Sigmoid colon (tissue), 7 donors: ENCODE measurements around the gene C2CD2. TPM values are rescaled to one million over a fixed set of nuclear protein-coding genes. Genes with fewer than 3 reads are reported as not detected.
A peak's percentile ranks its signal among the peaks of the same experiment; 100 is the strongest.

Source experiments
- DNase-seq: peaks from one replicate; pipeline ENCODE4 v3.0.0-alpha.2; 2019
- H3K27ac ChIP-seq, 4 donors: fragments of 200-600 bp; sonication (generic); one replicate each; pipeline ENCODE4 v1.5.1; 2016 to 2019; ENCODE audit warnings: mild to moderate bottlenecking in 1 of 4
- H3K27me3 ChIP-seq, 3 donors: fragments of 200-600 bp; sonication (generic); one replicate each; pipeline ENCODE4 v1.5.1; 2019; ENCODE audit warnings: mild to moderate bottlenecking in 1 of 3
- H3K36me3 ChIP-seq, 4 donors: fragments of 200-600 bp; sonication (generic); one replicate each; pipeline ENCODE4 v1.5.1; 2016 to 2019
- H3K4me1 ChIP-seq, 4 donors: fragments of 200-600 bp; sonication (generic); one replicate each; pipeline ENCODE4 v1.5.1; 2017 to 2019
- H3K4me3 ChIP-seq, 4 donors: fragments of 200-600 bp; sonication (generic); one replicate each; pipeline ENCODE4 v1.5.1; 2017 to 2019; ENCODE audit warnings: mild to moderate bottlenecking in 2 of 4, moderate library complexity in 1 of 4
- H3K9me3 ChIP-seq, 4 donors: fragments of 200-600 bp in 3 of 4; sonication (generic) in 3 of 4; one replicate each; pipeline versions ENCODE4 v1.5.1 to v1.6.1; 2013 to 2019
- EP300 ChIP-seq, 4 donors: sonication (generic); formaldehyde crosslinking; IDR thresholded peaks; one replicate each; pipeline ENCODE4 v1.6.1; 2017; ENCODE audit warnings: antibody characterized with exemption in 4 of 4
- POLR2A ChIP-seq, 2 donors: fragments of 450-650 bp; IDR thresholded peaks; one replicate each; pipeline ENCODE4 v1.6.1; 2016; ENCODE audit warnings: antibody characterized with exemption in 2 of 2, mild to moderate bottlenecking in 2 of 2, moderate library complexity in 2 of 2
- POLR2AphosphoS5 ChIP-seq, 4 donors: sonication (generic); formaldehyde crosslinking; IDR thresholded peaks; one replicate each; pipeline ENCODE4 v1.6.1; 2017; ENCODE audit warnings: antibody characterized with exemption in 4 of 4
- WGBS, 2 donors: extraction: QIAGEN DNeasy Blood & Tissue Kit; methylation state at CpG; one replicate each; pipeline ENCODE4 v1.1.7; 2013; 5-methylcytosine and 5-hydroxymethylcytosine counted together
- intact Hi-C: fragments of 100-400 bp; cut with DNase I; formaldehyde crosslinking; loops from one replicate; pipeline ENCODE4 v1.15.1; 2023
- polyA plus RNA-seq, 3 donors: library from polyadenylated mRNA; stranded (reverse); fragments of 200-250 nt; gene quantifications; one replicate each; pipeline ENCODE4 v1.2.3, GENCODE V29; 2013
- total RNA-seq, 4 donors: library from RNA; depleted of rRNA; stranded (reverse); fragments of >200 nt; gene quantifications; one replicate each; pipeline ENCODE4 v1.1.0, GENCODE V29; 2016
- TF ChIP-seq, protein P1 (sequence below), 4 experiments: fragments of 450-650 bp in 3 of 4; fragments of 200-600 bp in 1 of 4; IDR thresholded peaks; one replicate each; pipeline ENCODE4 v1.5.1; 2016 to 2019; ENCODE audit warnings: antibody characterized with exemption in 4 of 4, mild to moderate bottlenecking in 3 of 4, moderate library complexity in 2 of 4
- donor health status: healthy with polysubstance abuse.
- donor health status: Bipolar disorder and iron deficiency.
- donor health status: healthy.

The C2CD2 gene
- total RNA-seq (10 to 100 TPM; 19.0 to 45.1 (median 22.2) TPM), polyA plus RNA-seq (1 to 10 TPM; 1.8 to 8.3 (median 3.7) TPM)

DNA sequence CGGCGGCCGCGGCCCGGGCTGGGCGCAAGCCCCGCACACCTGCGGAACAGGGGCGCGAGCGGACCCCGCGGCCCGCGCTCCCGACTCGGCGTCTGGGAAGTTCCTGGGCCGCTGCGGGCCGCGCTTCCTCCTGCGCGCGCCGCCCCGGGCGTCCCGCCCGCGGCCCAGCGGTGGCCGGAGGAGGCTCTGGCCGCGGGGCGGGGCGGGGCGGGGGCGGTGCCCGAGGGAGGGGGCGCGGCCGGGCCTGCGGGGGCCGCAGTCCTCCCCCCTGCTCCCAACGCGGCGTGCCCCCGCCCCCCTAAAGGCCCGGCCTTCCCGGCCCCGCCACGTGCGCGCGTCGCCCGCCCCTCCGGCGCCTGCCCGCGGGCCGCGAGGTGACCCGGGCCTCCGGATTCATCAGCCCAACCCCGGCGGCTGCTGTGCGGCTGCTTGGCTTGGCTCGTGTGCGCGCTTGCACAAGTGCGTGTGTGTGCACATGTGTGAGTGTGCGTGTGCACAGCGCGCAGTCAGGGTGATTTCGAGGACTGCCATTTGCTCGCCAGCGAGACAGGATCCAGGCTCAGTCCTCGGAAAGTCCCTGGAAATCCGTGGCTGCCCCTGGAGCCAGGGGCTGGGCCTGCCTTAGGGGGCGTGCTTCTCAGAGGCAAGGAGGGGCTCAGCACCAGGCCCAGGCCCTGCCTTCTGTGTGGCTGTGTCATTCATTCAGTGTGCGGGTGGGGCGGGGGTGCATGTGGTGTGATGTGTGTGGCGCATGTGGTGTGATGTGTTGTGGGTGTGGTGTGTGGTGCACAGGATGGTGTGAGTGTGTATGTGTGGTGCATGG lies at the start of gene C2CD2:
Gene C2CD2 (minus strand): TSS at position 188 of the 823 bp plus-strand sequence. CDS start 370 bp downstream, outside the sequence.
- no peaks in the 10 kb centered on the region for H3K9me3 ChIP-seq
- DNase-seq = peak; percentile 83
- TF ChIP-seq POLR2AphosphoS5 (IDR thresholded peaks at IDR 0.05) (peak in 3 of 4 donors; percentile 12 to 25 (median 20)), EP300 (IDR thresholded peaks at IDR 0.05) (no peak)
- H3K27ac ChIP-seq = peak within 1 kb of the TSS; percentile 59 to 87 (median 76)
- no peaks in the 10 kb centered on the region for H3K27me3 ChIP-seq
- H3K36me3 ChIP-seq = no peaks in the 10 kb centered on the region
- intact Hi-C loops = loop anchor here (1.0 to 2.0 kb wide), 3 partner anchors 23 to 75 kb away; partner anchors contain the start of genes PRDM15 and ZBTB21
- WGBS, 2 donors = 4 to 6% methylated on average over 85 of the region's 85 CpGs
- peaks cover 0 to 59% (median 42%) of the 10 kb centered on the region in 4 donors for H3K4me1 ChIP-seq
- peak within 1 kb of the TSS; percentile 54 to 96 (median 84) for H3K4me3 ChIP-seq

DNA sequence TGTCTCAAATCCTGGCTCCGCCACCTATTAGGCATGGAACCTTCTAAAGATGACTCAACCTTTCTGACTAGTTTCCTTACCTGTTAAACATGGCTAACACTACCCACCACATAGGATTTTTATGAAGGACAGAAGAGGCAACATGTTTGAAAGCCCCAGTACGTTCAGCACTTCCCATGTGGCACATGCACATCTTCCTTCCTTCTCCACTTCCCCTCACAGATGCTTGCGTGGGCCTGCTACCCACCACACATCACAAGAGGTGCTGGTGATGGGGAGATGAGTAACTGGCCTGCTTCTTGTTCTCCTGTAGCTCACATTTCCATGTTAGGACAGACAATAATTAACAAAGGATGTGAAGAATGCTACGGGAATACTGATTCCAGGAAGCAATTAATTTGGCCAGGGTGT lies 49.2 kb upstream of the C2CD2 start:
- peak overlapping the region in 2 of 4 donors; percentile 60 to 63 for H3K27ac ChIP-seq

GRCh38 chr21:42002421-42002958 lies 48.7 kb upstream of the C2CD2 start:
- TF ChIP-seq, protein P1, sequence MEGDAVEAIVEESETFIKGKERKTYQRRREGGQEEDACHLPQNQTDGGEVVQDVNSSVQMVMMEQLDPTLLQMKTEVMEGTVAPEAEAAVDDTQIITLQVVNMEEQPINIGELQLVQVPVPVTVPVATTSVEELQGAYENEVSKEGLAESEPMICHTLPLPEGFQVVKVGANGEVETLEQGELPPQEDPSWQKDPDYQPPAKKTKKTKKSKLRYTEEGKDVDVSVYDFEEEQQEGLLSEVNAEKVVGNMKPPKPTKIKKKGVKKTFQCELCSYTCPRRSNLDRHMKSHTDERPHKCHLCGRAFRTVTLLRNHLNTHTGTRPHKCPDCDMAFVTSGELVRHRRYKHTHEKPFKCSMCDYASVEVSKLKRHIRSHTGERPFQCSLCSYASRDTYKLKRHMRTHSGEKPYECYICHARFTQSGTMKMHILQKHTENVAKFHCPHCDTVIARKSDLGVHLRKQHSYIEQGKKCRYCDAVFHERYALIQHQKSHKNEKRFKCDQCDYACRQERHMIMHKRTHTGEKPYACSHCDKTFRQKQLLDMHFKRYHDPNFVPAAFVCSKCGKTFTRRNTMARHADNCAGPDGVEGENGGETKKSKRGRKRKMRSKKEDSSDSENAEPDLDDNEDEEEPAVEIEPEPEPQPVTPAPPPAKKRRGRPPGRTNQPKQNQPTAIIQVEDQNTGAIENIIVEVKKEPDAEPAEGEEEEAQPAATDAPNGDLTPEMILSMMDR (IDR thresholded peaks at IDR 0.05) = no peak
- TF ChIP-seq EP300 (IDR thresholded peaks at IDR 0.05) (no peak), POLR2AphosphoS5 (IDR thresholded peaks at IDR 0.05) (no peak), POLR2A (IDR thresholded peaks at IDR 0.05) (no peak)
- no peak for DNase-seq
- Histone ChIP-seq H3K27ac (peak overlapping the region in 2 of 4 donors; percentile 60 to 63), H3K9me3 (no peaks in the 10 kb centered on the region), H3K27me3 (no peaks in the 10 kb centered on the region), H3K36me3 (peaks cover 0 to 8% (median 0%) of the 10 kb centered on the region in 4 donors), H3K4me1 (peaks cover 0 to 14% (median 7%) of the 10 kb centered on the region in 4 donors), H3K4me3 (no peak overlapping the region)
- 81 to 87% methylated on average over 14 of the region's 14 CpGs for WGBS, 2 donors
- intact Hi-C loops = no loop called here

More for the DNA sequence above, 49.2 kb upstream of the C2CD2 start:
- H3K4me1 ChIP-seq = peaks cover 0 to 14% (median 7%) of the 10 kb centered on the region in 4 donors
- no peak overlapping the region for H3K4me3 ChIP-seq
- no peak for DNase-seq
- intact Hi-C loops = no loop called here
- no peaks in the 10 kb centered on the region for H3K27me3 ChIP-seq
- 71 to 81% methylated on average over 4 of the region's 4 CpGs for WGBS, 2 donors
- H3K9me3 ChIP-seq = no peaks in the 10 kb centered on the region
- peaks cover 0 to 8% (median 0%) of the 10 kb centered on the region in 4 donors for H3K36me3 ChIP-seq
- TF ChIP-seq POLR2AphosphoS5 (IDR thresholded peaks at IDR 0.05) (no peak), EP300 (IDR thresholded peaks at IDR 0.05) (no peak), POLR2A (IDR thresholded peaks at IDR 0.05) (no peak)
- TF ChIP-seq, protein P1 (IDR thresholded peaks at IDR 0.05) = no peak

- Histone ChIP-seq H3K36me3 (peaks cover 0 to 8% (median 0%) of the 10 kb centered on the region in 4 donors), H3K4me3 (no peak overlapping the region), H3K27me3 (no peaks in the 10 kb centered on the region), H3K27ac (peak overlapping the region in 1 of 4 donors; percentile 63), H3K4me1 (peaks cover 0 to 14% (median 7%) of the 10 kb centered on the region in 4 donors), H3K9me3 (no peaks in the 10 kb centered on the region)
- 91 to 96% methylated on average over 2 of the region's 2 CpGs for WGBS, 2 donors
- intact Hi-C loops = no loop called here
- DNase-seq = no peak
- TF ChIP-seq POLR2A (IDR thresholded peaks at IDR 0.05) = no peak
- TF ChIP-seq, protein P1 (IDR thresholded peaks at IDR 0.05) = no peak
- TF ChIP-seq EP300 (IDR thresholded peaks at IDR 0.05) = no peak
- no peak for TF ChIP-seq POLR2AphosphoS5 (IDR thresholded peaks at IDR 0.05)
Measured at GRCh38 chr21:42001781-42002180, 48.0 kb upstream of the C2CD2 start.

DNA sequence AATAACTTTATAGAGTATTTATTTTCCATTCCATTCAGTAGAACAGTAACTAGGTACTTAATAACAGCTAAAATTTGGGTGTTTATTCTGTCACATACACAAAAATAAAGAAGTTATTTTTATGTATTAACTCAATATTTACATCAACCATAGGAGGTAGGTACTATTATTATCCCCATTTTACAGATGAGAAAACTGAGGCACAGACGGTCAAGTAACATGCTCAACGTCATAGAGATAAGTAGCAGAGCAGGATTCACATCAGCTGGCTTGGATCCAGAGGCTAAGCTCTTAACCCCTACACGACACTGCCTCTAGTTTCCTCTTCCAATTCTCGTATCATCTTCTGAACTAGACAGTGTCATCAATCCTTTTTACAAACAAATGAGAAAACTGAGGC lies 47.1 kb upstream of the C2CD2 start:
- H3K9me3 ChIP-seq = no peaks in the 10 kb centered on the region
- no peak overlapping the region for H3K27ac ChIP-seq
- intact Hi-C loops = no loop called here
- peaks cover 0 to 8% (median under 1%) of the 10 kb centered on the region in 4 donors for H3K36me3 ChIP-seq
- DNase-seq = no peak
- TF ChIP-seq EP300 (IDR thresholded peaks at IDR 0.05) (no peak), POLR2AphosphoS5 (IDR thresholded peaks at IDR 0.05) (no peak), POLR2A (IDR thresholded peaks at IDR 0.05) (no peak)
- TF ChIP-seq, protein P1 (IDR thresholded peaks at IDR 0.05) = no peak
- 92 to 93% methylated on average over 4 of the region's 4 CpGs for WGBS, 2 donors
- H3K4me3 ChIP-seq = no peak overlapping the region
- peaks cover 0 to 14% (median 7%) of the 10 kb centered on the region in 4 donors for H3K4me1 ChIP-seq
- no peaks in the 10 kb centered on the region for H3K27me3 ChIP-seq
